ENCODE measurements around the gene PTF1A. TPM values are rescaled to one million over a fixed set of nuclear protein-coding genes. Genes with fewer than 3 reads are reported as not detected.

PTF1A gene
- total and polyA plus RNA-seq, 12 donors: not detected

DNA sequence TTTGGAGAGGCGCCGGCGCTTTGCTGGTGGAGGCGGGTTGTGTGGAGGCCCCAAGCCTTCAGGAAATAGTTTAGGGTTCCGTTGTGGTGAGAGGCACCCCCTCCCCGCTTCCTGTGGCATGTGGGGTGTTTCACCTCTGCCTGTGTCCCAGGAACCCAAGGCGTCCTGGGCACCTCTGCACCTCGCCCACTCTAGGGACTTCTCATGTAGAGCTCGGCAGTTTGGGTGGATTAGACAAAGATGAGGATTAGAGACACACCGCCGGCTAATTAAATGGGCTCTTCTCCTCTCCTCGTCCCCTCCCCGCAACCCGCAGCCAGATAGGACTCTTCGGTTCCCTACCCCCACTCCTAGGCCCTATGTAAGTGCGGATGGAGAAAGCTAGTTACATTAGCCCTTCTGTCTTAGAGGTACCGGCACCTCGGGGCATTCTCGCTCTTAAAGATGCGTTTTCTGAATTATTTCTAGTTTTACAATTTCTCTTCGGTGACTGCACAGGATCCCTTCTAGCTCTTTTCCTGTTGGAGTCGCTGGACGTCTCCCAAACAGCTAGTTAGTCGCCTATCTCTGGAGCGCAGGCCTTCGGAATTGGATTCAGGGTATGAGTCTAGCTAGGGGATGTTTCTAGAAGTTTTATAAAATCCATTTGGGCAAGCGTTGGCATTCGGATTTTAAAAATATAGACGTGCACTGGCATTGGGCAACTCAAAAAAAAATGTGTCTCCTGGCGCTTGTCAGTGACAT is 7.8 kb downstream of the PTF1A start:
- Histone ChIP-seq H3K4me1 (peaks cover 0 to 16% (median 4%) of the 10 kb centered on the region in 9 donors), H3K4me3 (no peak overlapping the region), H3K9me3 (no peaks in the 10 kb centered on the region), H3K36me3 (no peaks in the 10 kb centered on the region), H3K27ac (no peak overlapping the region), H3K27me3 (peaks cover 10 to 100% (median 100%) of the 10 kb centered on the region in 7 donors)
- 1 to 2% methylated on average over 30 of the region's 30 CpGs for WGBS, 2 donors
- ATAC-seq (no peak), DNase-seq (no peak)
- intact Hi-C loops (cut with DNase I): no loop called here
- TF ChIP-seq, protein P1, sequence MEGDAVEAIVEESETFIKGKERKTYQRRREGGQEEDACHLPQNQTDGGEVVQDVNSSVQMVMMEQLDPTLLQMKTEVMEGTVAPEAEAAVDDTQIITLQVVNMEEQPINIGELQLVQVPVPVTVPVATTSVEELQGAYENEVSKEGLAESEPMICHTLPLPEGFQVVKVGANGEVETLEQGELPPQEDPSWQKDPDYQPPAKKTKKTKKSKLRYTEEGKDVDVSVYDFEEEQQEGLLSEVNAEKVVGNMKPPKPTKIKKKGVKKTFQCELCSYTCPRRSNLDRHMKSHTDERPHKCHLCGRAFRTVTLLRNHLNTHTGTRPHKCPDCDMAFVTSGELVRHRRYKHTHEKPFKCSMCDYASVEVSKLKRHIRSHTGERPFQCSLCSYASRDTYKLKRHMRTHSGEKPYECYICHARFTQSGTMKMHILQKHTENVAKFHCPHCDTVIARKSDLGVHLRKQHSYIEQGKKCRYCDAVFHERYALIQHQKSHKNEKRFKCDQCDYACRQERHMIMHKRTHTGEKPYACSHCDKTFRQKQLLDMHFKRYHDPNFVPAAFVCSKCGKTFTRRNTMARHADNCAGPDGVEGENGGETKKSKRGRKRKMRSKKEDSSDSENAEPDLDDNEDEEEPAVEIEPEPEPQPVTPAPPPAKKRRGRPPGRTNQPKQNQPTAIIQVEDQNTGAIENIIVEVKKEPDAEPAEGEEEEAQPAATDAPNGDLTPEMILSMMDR (IDR thresholded peaks at IDR 0.05): no peak

DNA sequence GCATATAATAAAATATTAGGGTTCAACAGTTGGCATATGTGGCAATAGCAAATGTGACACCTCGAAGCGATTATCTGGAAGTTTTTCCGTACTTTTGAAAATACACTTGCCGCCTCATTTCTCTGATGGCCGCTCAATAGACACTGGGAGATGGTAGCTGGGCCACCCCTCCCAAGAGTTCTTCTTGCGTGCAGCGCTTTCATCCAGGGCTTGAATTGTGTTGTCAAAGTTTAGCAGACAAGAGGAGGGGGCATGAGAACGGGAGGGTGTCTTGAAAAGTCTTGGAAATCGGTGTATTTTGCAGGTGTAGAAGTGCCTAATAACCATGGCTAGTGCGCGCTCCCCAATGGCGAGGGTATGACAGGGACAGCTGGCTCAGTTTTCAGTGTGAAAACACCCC is 8.5 kb downstream of the PTF1A start:
- 3 to 5% methylated on average over 12 of the region's 12 CpGs for WGBS, 2 donors
- TF ChIP-seq, protein P1 (IDR thresholded peaks at IDR 0.05): no peak
- H3K4me1 ChIP-seq: peaks cover 0 to 10% (median 0%) of the 10 kb centered on the region in 9 donors
- H3K36me3 ChIP-seq: no peaks in the 10 kb centered on the region
- no peak overlapping the region for H3K27ac ChIP-seq
- H3K9me3 ChIP-seq: no peaks in the 10 kb centered on the region
- H3K27me3 ChIP-seq: peaks cover 10 to 100% (median 99%) of the 10 kb centered on the region in 7 donors
- intact Hi-C loops (cut with DNase I): no loop called here
- no peak for DNase-seq
- H3K4me3 ChIP-seq: no peak overlapping the region
- no peak for ATAC-seq

DNA sequence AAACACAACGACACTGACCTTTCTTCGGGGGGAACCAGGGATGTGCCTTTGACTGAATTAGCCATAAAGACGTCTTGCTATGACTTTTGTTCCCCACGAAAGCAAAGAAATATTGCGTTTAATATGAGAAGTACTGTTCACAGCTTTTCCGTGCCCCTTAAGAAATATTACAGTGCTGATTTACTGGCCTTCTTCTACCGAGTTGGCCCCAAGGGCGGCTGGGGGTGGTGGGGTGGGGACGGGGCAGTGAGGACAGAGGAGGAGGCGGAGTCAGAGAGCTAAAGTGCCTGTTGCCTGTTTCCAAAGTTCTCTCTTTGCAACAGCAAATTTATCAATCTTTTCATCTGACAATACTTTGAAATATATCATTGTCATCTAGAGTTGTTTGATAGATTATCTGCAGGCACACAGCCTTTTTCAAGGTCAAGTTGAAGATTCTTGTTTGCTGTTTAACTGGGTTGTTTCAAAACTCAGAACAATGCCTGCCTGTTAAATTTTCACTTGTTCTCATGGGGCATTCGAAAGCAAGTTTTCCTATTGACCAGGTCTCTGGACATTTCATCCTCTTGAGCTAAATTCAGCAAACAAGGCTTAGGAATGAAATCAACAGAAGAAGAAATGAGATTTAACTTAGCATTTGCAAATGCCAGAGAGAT is 9.0 kb downstream of the PTF1A start:
- DNase-seq (no peak), ATAC-seq (no peak)
- Histone ChIP-seq H3K4me3 (no peak overlapping the region), H3K4me1 (peaks cover 0 to 10% (median 0%) of the 10 kb centered on the region in 9 donors), H3K27ac (no peak overlapping the region), H3K27me3 (peaks cover 4 to 99% (median 98%) of the 10 kb centered on the region in 7 donors), H3K36me3 (no peaks in the 10 kb centered on the region), H3K9me3 (no peaks in the 10 kb centered on the region)
- intact Hi-C loops (cut with DNase I): no loop called here
- 2 to 3% methylated on average over 11 of the region's 11 CpGs for WGBS, 2 donors
- TF ChIP-seq, protein P1 (IDR thresholded peaks at IDR 0.05): no peak

DNA sequence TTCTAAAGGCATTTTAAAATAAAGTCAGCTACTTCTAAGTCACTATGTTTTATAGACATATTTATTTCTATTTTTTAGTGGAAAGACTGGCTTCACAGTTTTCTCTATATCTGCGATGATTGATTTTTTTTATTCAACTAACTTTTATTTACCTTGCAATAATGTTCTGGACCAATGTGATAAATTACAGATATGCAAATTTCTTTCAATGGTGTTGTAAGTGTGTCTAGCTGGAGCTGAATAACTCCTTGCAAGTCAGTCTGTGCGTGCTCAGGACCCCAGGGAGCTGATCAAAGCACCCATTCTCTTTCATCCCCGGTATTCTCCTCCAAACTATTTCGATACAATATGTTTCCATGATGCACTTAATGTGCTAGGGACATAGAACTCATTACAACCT is 9.7 kb downstream of the PTF1A start:
- intact Hi-C loops (cut with DNase I): no loop called here
- Histone ChIP-seq H3K4me3 (no peak overlapping the region), H3K36me3 (no peaks in the 10 kb centered on the region), H3K9me3 (no peaks in the 10 kb centered on the region), H3K4me1 (peaks cover 0 to 10% (median 0%) of the 10 kb centered on the region in 9 donors), H3K27ac (no peak overlapping the region), H3K27me3 (peaks cover 4 to 98% (median 95%) of the 10 kb centered on the region in 7 donors)
- DNase-seq (no peak), ATAC-seq (no peak)
- TF ChIP-seq, protein P1 (IDR thresholded peaks at IDR 0.05): no peak
- WGBS, 2 donors: 6 to 8% methylated on average over 4 of the region's 4 CpGs

Data from heart right ventricle (tissue), 16 donors.